ENCODE data around the gene SPAG6.

The SPAG6 gene

GRCh38 chr10:22464966-22465629 lies 119.8 kb downstream of the SPAG6 start:
- no peak for DNase-seq

- no peak for DNase-seq
These were observed 121.6 kb downstream of the SPAG6 start for GRCh38 chr10:22466763-22467334.
